NCI-H1092 treated with DMSO at 0.1 percent for 48 hours (cell line): ENCODE measurements around the gene RHBDL1.

Source experiments
- DNase-seq: peaks from one replicate; lab custom pipeline; 2025; lab: John Stamatoyannopoulos, UW

Gene RHBDL1

DNA sequence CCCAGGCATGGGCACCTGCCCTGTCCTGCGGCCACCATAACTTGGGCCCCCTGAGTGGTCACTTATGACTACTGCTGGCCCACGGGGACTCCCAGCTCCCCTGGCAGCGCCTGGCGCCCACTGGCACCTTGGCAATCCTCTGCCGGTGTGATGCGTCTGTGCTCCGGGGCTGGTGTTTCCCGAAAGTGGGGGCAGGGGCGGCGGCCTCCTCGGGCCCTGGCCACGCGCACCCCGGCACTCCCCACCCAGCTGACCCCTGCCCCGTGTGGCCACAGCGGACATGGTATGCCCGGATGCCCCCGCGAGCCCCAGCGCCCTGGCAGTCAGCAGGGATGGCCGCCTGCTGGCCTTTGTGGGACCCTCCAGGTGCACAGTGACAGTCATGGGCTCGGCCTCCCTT, 18.0 kb upstream of the RHBDL1 start:
- DNase-seq = no peak

DNA sequence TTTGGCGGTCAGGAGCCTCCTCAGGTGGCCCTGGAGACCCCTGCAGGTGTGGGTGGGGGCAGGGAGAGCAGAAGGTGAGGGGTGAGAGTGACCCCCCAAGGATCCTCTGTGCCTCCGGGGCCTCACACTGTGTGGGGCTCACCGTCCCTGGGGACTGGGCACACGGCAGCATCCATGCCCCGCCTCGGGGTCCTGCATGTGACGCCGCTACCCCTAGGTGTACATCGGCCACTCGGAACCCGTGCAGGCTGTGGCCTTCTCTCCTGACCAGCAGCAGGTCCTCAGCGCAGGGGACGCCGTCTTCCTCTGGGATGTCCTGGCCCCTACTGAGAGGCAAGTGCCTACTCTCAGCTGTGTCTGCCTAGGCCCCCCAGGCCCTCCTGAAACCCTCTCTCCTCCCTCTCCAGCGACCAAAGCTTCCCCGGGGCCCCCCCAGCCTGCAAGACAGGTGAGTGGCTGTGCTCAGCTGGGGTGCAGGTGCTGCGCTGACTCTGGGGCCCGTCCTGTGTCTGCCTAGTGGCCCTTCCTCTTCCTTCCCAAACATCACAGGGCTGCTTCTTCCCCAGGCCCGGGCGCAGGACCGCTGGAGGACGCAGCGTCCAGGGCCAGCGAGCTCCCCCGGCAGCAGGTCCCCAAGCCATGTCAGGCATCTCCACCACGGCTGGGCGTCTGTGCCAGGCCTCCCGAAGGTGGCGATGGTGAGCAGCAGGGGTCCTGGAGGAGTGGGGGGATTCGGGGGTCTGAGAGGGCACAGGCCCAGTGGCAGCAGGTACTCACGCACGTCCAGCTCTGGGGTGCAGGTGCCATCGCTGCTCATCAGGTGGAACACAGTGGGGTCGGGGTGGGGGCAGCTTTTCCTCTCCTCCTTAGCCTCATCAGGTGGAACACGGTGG, 16.5 kb upstream of the RHBDL1 start:
- no peak for DNase-seq

DNA sequence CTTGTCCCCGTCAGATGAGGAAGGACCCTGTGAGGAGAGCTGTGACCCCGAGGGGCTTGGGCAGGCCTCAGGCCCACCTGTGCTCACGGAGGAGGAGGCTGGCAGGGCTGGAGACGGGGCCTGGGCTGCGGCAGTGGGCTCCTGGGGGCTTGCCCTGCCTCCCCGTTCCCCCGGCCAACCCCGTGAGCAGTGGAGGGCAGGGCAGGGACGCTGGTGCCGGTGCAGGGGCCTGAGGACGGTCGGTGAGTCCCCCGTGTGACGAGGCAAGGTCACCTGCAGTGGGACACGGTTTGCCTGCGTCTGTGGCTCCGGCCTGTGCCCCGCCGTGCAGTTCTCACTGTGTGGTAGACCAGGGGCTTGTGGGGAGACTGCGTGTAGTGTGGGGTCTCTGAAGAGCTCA, 15.9 kb upstream of the RHBDL1 start:
- no peak for DNase-seq

DNA sequence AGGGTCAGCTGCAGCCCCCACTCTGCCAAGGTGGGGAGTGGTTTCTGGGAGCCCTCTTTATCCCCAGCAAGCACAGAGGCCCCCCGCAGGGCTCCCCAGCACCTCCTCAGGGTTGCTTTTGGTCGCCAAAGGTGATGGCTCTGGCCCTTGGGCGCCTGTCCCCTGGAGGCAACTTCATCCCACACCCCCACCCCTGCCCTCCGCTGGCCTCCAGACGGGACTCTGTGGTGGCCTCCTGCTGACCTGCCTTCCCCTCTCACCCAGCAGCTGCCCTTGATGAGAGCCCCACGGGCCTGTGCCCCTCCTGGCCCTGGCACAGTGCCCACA, 15.4 kb upstream of the RHBDL1 start:
- DNase-seq = no peak

DNA sequence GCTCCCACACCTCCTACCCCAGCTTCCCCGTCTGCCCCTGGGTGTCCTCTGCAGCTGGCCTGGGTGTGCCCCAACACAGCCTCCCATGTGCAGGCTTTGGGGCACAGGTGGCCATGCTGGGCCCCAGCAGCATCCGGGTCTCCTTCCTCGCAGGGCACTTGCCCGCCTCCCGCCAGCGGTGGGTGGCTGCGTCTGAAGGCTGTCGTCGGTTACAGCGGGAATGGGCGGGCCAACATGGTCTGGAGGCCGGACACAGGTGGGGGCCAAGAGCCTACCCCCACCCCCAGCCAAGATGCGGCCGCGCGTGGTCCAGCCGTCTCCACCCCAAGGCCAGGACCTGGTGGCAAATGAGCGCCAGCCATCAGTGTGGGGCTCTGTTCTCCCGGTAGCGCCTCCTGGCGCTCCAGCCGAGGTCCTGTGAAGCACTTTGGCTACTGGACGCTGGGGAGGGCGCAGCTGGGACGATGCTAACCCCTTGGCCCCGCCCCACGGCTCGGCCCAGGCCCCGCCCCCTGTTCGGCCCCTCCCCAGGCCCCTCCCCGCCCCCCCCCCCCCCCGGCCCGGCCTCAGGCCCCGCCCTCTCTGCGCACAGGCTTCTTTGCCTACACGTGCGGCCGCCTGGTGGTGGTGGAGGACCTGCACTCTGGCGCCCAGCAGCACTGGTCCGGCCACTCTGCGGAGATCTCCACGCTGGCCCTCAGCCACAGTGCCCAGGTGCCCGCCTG, 14.8 kb upstream of the RHBDL1 start:
- DNase-seq = peak; percentile 60

DNA sequence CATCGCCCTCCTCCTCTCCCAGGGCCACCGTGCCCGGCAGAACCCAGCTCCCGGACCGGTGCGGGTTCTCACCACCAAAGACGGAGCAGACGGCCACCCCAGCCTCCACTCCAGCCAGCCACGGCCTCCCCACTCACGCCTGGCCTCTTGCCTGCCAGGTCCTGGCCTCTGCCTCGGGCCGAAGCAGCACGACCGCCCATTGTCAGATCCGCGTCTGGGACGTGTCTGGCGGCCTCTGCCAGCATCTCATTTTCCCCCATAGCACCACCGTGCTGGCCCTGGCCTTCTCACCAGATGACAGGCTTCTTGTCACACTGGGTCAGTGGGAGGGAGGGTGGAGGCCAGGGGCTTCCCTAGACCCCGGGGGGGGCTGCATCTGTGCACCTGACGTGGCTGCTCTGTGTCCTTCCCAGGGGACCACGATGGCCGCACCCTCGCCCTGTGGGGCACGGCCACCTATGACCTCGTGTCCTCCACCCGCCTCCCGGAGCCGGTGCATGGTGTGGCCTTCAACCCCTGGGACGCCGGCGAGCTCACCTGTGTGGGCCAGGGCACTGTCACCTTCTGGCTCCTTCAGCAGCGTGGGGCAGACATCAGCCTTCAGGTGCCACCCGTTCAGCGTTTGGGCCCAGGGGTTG, 14.2 kb upstream of the RHBDL1 start:
- DNase-seq = no peak

DNA sequence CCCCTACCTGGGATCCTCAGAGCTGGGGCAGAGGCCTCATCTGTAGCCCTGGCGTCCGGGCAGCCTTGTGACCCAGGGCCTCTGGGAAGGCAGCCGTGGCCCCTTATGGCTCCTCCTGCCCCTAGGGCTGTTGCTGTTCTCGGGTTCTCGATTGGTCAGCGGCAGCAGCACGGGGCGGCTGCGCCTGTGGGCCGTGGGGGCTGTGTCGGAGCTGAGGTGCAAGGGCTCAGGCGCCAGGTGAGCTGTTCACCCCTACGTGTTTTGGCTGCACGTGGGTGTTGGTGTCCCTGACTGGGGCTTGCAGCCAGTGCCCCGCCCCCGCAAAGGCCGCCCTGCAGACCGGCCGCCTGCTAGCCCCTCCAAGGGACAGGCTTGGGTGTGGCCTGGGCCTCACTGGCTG, 13.4 kb upstream of the RHBDL1 start:
- no peak for DNase-seq

DNA sequence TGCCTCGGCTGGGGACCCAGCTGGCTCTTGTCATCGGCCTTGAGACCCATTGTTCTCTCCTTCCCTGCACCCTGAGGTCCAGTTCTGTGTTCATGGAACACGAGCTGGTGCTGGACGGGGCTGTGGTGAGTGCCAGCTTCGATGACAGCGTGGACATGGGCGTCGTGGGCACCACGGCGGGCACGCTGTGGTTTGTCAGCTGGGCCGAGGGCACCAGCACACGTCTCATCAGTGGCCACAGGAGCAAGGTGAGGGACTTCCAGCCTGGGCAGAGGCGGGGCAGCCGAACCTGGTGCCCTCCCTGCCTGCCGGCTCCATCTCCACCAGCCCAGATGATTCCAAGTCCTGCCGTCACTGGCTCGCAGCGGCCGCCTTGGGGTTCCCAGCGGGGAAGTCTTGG, 12.9 kb upstream of the RHBDL1 start:
- no peak for DNase-seq

DNA sequence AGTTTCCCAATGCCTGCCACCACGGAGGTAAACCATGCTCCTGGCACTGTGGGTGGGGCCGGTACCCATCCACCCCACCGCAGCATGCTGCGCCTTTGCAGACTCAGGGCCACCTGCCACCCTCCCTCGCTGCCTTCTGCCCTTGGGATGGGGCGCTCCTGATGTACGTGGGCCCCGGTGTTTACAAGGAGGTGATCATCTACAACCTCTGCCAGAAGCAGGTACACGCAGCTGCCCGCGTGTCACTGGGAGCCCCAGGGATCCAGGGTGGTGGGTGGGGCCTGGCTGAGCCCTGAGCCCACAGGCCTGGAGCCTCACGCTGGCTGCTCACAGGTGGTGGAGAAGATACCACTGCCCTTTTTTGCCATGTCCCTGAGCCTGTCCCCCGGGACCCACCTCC, 8.9 kb upstream of the RHBDL1 start:
- no peak for DNase-seq

DNA sequence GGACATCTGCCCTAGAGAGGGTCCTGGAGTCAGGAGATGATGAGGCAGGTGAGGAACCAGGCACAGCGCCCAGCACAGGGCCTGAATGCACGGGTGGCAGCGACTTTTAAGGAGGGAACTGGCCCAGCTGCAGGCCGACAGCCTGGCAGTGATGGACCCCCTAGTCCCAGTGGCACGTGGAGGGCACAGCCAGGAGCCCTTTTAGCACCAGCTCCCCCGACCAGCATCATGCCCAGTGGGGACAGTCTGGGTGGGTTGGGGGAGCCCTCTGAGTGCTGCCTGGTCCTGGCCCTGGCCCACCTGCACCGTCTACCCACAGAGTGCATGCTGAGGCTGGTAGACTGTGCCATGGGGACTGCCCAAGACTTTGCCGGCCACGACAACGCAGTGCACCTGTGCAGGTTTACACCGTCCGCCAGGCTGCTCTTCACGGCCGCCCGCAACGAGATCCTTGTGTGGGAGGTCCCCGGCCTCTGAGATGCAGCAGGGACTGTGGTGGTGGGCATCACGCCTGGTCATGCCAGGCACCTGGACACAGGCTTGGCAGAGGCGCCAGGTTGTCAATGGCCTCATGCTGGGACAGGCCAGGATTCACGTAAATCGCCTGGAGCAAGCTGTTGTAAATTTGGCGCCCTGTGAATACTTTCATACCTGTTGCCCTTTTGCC, 8.2 kb upstream of the RHBDL1 start:
- no peak for DNase-seq

DNA sequence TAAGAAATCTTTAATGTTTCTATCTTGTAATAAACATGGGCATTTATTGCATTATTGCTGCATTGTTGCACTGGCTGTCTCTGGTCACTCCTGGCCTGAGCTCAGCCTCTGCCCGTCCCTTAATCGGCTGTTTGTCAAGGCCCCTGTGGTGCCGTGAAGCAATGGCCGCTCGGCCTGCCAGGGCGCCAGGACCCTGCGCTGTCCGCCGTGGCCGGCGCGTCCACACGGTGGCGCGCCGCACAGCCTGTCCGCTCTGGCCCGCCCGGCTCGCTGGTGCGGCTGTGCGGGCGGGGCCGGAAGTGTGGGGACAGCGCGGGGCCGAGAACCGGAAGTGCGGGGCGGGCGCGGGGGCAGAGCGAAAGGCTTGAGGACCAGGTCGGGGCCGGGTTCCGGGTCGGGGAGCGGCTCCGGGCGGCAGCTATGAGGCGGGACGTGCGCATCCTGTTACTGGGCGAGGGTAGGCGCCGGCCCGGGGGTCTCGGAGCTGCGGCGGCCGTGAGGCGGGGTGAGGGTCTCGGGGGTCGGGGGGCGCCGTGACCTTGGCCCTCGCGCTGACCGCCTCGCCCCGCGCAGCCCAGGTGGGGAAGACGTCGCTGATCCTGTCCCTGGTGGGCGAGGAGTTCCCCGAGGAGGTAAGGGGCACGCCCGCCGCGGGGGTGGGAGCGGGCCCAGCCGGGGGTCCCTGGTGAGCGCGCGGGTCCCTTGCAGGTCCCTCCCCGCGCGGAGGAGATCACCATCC, 7.5 kb upstream of the RHBDL1 start, which contains the start of gene RHOT2:
Gene RHOT2, plus strand, starts transcription at position 353 of the 739 bp plus-strand sequence. Its CDS starts 68 bp downstream, at position 421.
- DNase-seq = peak; percentile 89

DNA sequence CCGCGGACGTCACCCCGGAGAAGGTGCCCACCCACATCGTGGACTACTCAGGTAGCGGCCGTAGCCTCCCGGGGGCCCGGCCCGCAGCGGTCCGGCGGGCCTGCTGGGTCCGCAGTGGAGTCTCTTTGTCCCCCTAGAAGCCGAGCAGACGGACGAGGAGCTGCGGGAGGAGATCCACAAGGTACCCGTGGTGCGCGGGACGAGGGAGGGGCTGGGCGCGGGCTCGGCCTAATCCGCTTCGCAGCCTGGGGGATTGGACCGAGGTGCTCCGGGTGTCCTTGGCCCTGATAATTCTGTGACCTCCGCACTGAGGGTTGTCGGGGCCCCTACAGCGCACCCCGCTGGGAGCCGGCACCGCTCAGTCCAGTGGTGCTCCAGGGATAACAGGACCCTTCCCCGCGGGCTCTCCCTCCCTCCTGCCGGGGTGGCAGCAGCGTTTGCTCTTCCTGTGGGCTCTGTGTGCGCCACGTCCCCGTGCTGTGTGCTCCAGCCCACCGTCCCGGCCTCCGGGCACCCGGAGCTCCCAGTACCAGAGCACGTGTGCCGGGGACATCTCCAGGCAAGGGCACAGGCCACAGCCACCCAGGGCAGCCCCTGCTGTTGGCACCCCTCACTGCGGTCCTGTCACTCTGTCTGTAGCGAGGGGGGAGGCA, 6.8 kb upstream of the RHBDL1 start:
- no peak for DNase-seq

DNA sequence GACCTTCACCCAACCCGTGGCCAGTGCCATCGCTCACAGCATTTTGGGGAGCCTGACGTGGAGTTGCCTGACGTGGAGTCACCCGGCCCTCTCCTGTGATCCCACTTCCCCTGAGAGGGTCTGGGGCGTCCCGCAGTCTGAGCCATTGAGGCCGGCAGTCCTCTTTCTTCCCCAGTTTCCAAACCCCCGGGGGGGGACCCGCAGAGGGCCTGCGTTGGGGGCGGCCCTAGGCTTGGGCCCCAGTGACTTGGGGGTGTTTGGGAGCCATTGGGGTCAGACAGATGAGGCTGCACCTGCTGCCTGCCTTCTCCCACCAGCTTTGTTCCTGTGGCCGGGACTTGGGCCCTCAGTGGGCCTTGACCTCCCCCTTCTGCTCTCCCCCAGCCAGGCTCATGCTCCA, 5.8 kb upstream of the RHBDL1 start:
- DNase-seq = no peak

DNA sequence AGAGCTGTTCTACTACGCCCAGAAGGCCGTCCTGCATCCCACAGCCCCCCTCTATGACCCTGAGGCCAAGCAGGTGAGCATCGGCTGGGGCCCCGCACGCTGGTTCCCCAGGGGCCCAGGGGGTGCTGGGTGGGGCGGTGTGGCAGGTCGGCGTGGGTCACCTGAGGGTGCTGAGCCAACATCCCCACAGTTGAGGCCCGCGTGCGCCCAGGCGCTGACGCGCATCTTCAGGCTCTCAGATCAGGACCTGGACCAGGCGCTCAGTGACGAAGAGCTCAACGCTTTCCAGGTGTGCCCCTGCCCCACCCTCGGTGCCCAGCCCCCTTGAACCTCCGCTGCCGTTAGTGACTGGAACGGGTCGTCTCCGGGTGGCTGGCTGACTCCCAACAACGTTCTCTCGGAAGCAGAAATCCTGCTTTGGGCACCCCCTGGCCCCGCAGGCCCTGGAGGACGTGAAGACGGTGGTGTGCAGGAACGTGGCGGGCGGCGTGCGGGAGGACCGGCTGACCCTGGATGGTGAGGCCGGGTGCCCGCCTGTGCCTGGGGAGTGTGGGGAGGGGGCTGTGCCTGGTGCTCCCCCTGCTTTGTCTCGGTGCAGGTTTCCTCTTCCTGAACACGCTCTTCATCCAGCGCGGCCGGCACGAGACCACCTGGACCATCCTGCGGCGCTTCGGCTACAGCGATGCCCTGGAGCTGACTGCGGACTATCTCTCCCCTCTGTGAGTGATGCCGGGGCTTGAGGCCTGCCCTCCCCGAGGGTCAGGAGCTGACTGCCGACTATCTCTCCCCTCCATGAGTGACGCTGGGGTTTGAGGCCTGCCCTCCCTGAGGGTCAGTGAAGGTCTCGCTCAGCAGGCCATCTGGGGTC, 4.8 kb upstream of the RHBDL1 start:
- DNase-seq = no peak

DNA sequence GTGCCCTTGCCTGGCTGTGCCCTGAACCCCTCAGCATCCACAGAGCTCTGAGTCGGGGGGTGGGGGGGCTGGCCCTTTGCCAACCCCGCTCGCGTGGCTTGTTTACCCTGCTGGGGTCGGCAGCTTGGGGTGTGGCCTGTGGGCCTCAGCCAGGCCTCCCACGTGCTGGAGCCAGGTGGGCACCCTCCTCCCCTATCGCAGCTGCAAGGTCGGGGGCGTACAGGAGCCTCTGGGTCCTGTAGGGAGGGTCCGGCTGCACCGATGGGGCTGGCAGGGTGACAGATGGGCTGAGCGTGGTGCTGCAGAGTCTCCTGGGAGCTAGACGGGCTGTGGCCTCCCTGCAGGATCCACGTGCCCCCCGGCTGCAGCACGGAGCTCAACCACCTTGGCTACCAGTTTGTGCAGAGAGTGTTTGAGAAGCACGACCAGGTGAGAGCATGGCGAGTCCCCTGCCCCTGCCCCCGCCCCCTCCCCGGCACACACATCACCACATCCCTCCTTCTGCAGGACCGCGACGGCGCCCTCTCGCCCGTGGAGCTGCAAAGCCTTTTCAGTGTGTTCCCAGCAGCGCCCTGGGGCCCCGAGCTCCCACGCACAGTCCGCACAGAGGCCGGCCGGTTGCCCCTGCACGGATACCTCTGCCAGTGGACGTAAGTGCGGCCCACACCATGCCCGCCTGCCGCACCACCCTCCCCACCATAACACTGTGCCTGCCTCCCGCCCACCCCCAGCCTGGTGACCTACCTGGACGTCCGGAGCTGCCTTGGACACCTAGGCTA, 3.9 kb upstream of the RHBDL1 start:
- DNase-seq = no peak

DNA sequence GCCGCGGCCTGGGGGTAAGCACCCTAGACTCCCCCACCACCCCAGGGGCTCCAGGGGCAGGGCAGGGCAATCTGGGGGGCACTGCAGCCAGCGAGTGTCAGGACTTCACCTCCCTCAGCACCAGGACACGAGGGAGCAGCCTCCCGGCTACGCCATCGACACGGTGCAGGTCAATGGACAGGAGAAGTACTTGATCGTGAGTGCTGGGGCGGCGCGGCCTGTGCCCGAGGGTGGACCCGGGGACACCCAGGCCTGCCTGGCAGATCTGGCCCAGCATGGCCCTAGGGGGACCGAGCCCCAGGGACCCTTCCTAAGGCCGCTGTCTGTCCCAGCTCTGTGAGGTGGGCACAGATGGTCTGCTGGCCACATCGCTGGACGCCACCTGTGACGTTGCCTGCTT, 3.1 kb upstream of the RHBDL1 start:
- no peak for DNase-seq

DNA sequence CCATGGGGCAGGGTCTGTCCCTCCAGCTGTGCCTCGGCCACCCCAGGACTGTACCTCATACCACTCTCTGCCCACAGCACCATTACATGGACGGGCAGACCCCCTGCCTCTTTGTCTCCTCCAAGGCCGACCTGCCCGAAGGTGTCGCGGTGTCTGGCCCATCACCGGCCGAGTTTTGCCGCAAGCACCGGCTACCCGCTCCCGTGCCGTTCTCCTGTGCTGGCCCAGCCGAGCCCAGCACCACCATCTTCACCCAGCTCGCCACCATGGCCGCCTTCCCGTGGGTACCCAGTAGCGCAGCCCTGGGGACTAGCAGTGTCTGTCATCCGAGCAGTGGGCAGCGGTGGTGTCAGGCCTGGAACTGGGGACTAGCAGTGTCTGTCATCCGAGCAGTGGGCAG, 2.6 kb upstream of the RHBDL1 start:
- no peak for DNase-seq

DNA sequence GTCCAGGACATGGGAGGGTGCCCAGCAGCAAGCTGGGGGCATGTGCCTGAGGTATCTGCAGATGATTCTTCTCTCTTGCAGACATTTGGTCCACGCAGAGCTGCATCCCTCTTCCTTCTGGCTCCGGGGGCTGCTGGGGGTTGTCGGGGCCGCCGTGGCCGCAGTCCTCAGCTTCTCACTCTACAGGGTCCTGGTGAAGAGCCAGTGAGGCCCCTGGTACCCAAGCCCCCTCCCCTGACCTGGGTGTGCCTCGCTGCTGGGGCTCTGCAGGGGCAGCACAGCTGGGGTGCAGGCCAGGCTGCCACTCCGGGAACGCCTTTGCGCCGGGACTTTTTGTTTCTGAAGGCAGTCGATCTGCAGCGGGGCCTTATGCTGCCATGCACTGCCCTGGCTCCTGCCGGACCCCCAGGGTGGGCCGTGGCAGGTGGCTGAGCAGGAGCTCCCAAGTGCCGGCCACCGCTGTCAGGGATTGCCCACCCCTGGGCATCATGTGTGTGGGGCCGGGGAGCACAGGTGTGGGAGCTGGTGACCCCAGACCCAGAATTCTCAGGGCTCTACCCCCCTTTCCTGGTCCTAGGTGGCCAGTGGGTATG, 2.0 kb upstream of the RHBDL1 start:
- DNase-seq = no peak
